HEK293T (cell line): Measurements from ENCODE around the gene FBXL13.

Source experiments
- ARNT ChIP-seq: fragments of 450-650 bp; IDR thresholded peaks from 2 replicates; pipeline ENCODE4 v1.6.1; 2017; ENCODE audit warnings: mild to moderate bottlenecking
- BHLHE40 ChIP-seq: fragments of 450-650 bp; IDR thresholded peaks from 2 replicates; pipeline ENCODE4 v1.6.1; 2016; ENCODE audit warnings: mild to moderate bottlenecking, moderate library complexity, borderline replicate concordance
- ELF4 ChIP-seq: fragments of 450-650 bp; IDR thresholded peaks from 2 replicates; pipeline ENCODE4 v1.6.1; 2017; ENCODE audit warnings: antibody characterized with exemption
- FOXA1 ChIP-seq: fragments of 450-650 bp; IDR thresholded peaks from 2 replicates; pipeline ENCODE4 v1.6.1; 2016; ENCODE audit warnings: mild to moderate bottlenecking
- FOXM1 ChIP-seq: fragments of 450-650 bp; IDR thresholded peaks from 2 replicates; pipeline ENCODE4 v1.6.1; 2017; ENCODE audit warnings: mild to moderate bottlenecking, borderline replicate concordance
- HDGF ChIP-seq: fragments of 450-650 bp; IDR thresholded peaks from 2 replicates; pipeline ENCODE4 v1.6.1; 2017; ENCODE audit warnings: antibody characterized with exemption, borderline replicate concordance
- LEF1 ChIP-seq: fragments of 450-650 bp; IDR thresholded peaks from 2 replicates; pipeline ENCODE4 v1.6.1; 2017; ENCODE audit warnings: mild to moderate bottlenecking, borderline replicate concordance
- NFRKB ChIP-seq: fragments of 450-650 bp; IDR thresholded peaks from 2 replicates; pipeline ENCODE4 v1.6.1; 2016; ENCODE audit warnings: mild to moderate bottlenecking, moderate library complexity
- SP1 ChIP-seq: fragments of 450-650 bp; IDR thresholded peaks from 2 replicates; pipeline ENCODE4 v1.6.1; 2017
- SUZ12 ChIP-seq: fragments of 450-650 bp; IDR thresholded peaks from 2 replicates; pipeline ENCODE4 v1.6.1; 2016; ENCODE audit warnings: mild to moderate bottlenecking
- TARDBP ChIP-seq: fragments of 450-650 bp; IDR thresholded peaks from 2 replicates; pipeline ENCODE4 v1.6.1; 2016

DNA sequence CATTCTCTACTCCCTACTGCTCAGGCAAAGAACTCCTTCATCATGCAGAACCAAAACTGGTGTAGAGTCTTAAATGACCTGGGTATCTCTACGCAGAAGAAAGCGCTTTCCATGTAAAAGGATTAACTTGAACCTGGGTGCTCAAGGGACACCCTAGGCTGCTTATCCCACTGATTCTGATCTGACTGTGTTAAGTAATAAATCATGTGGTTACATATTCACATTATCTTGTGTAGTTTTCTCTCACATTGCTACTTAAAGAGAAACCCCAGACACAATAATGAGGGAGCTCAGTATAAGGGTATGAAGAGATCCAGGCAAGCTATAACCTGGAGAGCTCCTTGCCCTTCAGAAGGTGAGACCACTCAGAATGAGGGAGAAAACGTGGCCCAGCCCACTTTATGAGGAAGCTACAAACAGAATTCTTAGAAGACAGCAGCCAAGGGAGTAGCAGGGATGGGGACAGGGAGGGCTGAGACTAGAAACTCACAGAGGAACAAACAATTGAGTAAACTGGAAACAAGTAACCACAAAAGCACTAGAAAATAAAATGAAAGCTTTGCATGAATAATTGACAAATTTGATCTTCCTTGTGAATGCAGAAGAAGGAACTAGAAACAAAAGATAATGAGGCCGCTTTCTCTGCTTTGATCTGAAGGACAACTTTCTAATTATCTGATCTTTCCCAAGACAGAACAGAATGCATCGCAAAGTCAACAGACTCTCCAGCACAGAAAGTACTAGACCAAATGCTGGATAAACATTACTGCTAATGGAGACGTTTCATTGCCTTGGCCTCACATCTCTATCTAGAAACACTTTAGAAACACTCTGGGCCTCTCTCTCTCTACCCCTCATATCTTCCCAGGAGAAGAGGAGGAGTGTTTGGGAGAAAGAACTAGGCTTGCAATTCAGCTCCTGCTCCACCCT is 85.7 kb downstream of the FBXL13 start:
- no peak for TF ChIP-seq SUZ12
- no peak for TF ChIP-seq FOXM1
- no peak for TF ChIP-seq BHLHE40
- no peak for TF ChIP-seq ARNT
- TF ChIP-seq SP1, result no peak
- TF ChIP-seq TARDBP, result no peak
- no peak for TF ChIP-seq FOXA1
- no peak for TF ChIP-seq ELF4
- no peak for TF ChIP-seq HDGF
- no peak for TF ChIP-seq LEF1
- no peak for TF ChIP-seq NFRKB
